Kidney epithelial cell (primary cell): ENCODE results near the gene NGF. TPM values are rescaled to one million over a fixed set of nuclear protein-coding genes. Genes with fewer than 3 reads are reported as not detected.
A peak's percentile ranks its signal among the peaks of the same experiment; 100 is the strongest.

Source experiments
- DNase-seq: peaks from one replicate; pipeline ENCODE4 v3.0.0-alpha.2; 2010; ENCODE audit warnings: low read depth
- H3K27me3 ChIP-seq: 2 replicates; pipeline ENCODE4 v1.6.0; 2011; ENCODE audit warnings: low read length; ENCODE audit not compliant: control insufficient read depth, insufficient read depth
- H3K36me3 ChIP-seq: 2 replicates; pipeline ENCODE4 v1.5.1; 2011; ENCODE audit warnings: low read length; ENCODE audit not compliant: control insufficient read depth, insufficient read depth
- H3K4me3 ChIP-seq: 2 replicates; pipeline ENCODE4 v1.5.1; 2011; ENCODE audit warnings: low read depth, mild to moderate bottlenecking, control low read depth, low read length
- total RNA-seq: library from RNA; depleted of rRNA; stranded (reverse); fragments of >200 nt; gene quantifications from 2 replicates; pipeline ENCODE4 v1.2.3, GENCODE V29; 2015
- TF ChIP-seq, protein P1 (sequence below): IDR thresholded peaks from 2 replicates; pipeline ENCODE4 v1.5.1; 2011; ENCODE audit warnings: mild to moderate bottlenecking, moderate library complexity, low read length, control low read depth, inconsistent platforms; ENCODE audit not compliant: insufficient read depth, poor library complexity, severe bottlenecking

NGF gene
- total RNA-seq, 1 donor from 2014 or later: 2.9 TPM

GRCh38 chr1:115281143-115281542 is 56.9 kb downstream of the NGF start:
- H3K36me3 ChIP-seq: no peaks in the 10 kb centered on the region
- no peak for DNase-seq
- H3K4me3 ChIP-seq: no peak overlapping the region
- TF ChIP-seq, protein P1, sequence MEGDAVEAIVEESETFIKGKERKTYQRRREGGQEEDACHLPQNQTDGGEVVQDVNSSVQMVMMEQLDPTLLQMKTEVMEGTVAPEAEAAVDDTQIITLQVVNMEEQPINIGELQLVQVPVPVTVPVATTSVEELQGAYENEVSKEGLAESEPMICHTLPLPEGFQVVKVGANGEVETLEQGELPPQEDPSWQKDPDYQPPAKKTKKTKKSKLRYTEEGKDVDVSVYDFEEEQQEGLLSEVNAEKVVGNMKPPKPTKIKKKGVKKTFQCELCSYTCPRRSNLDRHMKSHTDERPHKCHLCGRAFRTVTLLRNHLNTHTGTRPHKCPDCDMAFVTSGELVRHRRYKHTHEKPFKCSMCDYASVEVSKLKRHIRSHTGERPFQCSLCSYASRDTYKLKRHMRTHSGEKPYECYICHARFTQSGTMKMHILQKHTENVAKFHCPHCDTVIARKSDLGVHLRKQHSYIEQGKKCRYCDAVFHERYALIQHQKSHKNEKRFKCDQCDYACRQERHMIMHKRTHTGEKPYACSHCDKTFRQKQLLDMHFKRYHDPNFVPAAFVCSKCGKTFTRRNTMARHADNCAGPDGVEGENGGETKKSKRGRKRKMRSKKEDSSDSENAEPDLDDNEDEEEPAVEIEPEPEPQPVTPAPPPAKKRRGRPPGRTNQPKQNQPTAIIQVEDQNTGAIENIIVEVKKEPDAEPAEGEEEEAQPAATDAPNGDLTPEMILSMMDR: no peak
- H3K27me3 ChIP-seq: no peaks in the 10 kb centered on the region

- Histone ChIP-seq H3K4me3 (no peak overlapping the region), H3K27me3 (no peaks in the 10 kb centered on the region), H3K36me3 (no peaks in the 10 kb centered on the region)
- no peak for DNase-seq
- TF ChIP-seq, protein P1: no peak
Observed at GRCh38 chr1:115280064-115280463, 58.0 kb downstream of the NGF start.

DNA sequence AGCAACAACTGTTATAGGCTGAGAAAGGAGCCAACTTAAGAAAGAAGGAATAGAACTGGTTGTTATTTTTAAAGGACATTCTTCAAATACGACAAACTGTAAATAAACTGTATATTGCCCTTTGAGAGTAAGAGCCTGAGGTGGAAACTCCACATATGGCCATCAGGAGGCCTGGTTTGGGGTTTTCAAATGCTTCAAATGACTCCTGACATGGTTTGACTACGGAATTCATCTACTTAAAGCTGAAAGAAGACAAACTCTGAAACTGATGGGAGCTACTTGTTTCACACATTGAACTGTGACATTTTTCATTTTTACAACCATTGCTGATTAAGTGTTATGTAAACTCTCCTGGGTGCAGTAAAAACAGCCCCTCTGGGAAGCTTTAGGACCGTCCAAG is 59.8 kb downstream of the NGF start:
- TF ChIP-seq, protein P1: no peak
- DNase-seq: no peak
- H3K27me3 ChIP-seq: no peaks in the 10 kb centered on the region
- H3K36me3 ChIP-seq: no peaks in the 10 kb centered on the region
- H3K4me3 ChIP-seq: no peak overlapping the region

DNA sequence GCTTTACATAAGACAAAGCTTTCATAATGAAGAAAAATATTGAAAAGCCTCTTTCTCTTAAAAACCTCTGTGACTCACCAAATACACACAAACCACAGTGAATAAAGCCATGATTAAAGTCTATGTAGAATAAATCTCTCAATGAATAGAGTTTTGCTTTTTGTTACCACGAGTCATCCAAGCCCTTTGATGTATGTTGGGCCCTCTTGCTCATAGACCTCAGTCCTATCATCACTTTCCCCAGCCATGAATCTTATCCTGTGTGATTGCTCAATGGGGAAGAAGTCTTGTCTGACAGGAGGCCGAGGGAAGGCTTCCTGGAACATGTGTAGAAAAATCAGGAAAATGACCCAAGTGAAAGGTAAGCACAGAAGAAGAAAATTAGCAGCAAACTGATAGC is 60.8 kb downstream of the NGF start:
- Histone ChIP-seq H3K36me3 (no peaks in the 10 kb centered on the region), H3K4me3 (no peak overlapping the region), H3K27me3 (no peaks in the 10 kb centered on the region)
- DNase-seq: no peak
- TF ChIP-seq, protein P1: no peak

DNA sequence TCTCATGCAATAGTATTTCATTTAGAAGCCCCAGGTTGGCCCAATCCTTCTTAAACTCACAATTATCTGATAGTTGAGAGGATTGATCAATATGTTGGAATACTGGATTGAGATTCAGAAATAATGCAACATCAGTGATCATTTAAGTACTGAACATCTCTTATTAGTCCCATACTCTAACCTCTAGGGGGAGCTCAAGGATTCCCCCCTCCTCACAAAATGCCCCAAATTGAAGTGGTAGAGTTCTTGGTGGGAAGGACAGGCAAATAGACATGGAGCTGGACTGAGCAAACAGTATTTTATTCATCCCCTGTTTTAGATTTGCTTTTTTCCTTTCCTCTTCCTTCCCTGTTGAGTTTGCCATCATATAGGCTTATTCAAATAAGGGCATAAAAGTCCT is 62.8 kb downstream of the NGF start:
- H3K4me3 ChIP-seq: no peak overlapping the region
- H3K36me3 ChIP-seq: no peaks in the 10 kb centered on the region
- TF ChIP-seq, protein P1: peak; percentile 37
- DNase-seq: no peak
- H3K27me3 ChIP-seq: no peaks in the 10 kb centered on the region

DNA sequence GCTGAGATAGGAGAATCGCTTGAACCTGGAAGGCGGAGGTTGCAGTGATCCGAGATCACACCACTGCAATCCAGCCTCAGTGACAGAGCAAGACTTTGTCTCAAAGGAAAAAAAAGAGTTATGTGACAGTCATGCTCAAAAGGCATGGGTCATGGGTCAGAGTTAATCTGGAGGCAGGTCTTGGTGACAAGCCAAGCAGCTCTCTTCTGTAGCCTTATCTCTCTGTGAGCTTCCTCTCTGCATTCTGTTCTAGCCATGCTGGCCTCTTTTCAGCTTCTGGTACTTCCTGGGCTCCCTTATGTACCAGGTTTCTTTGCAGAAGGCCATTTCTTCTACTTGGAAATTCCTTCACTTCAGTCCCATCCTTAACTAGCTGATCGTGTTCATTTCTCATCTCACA is 63.6 kb downstream of the NGF start:
- DNase-seq: no peak
- no peaks in the 10 kb centered on the region for H3K27me3 ChIP-seq
- TF ChIP-seq, protein P1: no peak
- no peaks in the 10 kb centered on the region for H3K36me3 ChIP-seq
- H3K4me3 ChIP-seq: no peak overlapping the region
